Liver (tissue), 9 donors: ENCODE data around the gene MTRR. TPM values are rescaled to one million over a fixed set of nuclear protein-coding genes. Genes with fewer than 3 reads are reported as not detected.

Source experiments
- DNase-seq: peaks from one replicate; pipeline ENCODE4 v3.0.0-alpha.2; 2017; ENCODE audit warnings: low spot score
- H3K27ac ChIP-seq, 2 donors: one replicate each; pipeline ENCODE4 v1.7.0; 2013; ENCODE audit warnings: inconsistent platforms in 2 of 2, low read length in 2 of 2, control low read depth in 1 of 2, low read depth in 1 of 2, mild to moderate bottlenecking in 1 of 2
- H3K27me3 ChIP-seq, 4 donors: one replicate each; pipeline versions ENCODE4 v1.6.1 to v1.7.0; 2013; ENCODE audit warnings: low read length in 3 of 4, inconsistent platforms in 1 of 4, mild to moderate bottlenecking in 1 of 4, moderate library complexity in 1 of 4; ENCODE audit not compliant: control insufficient read depth in 4 of 4, insufficient read depth in 4 of 4
- H3K36me3 ChIP-seq, 4 donors: one replicate each; pipeline versions ENCODE4 v1.6.1 to v1.7.0; 2013; ENCODE audit warnings: low read length in 3 of 4, mild to moderate bottlenecking in 3 of 4, low read depth in 1 of 4, moderate library complexity in 1 of 4; ENCODE audit not compliant: control insufficient read depth in 4 of 4, insufficient read depth in 3 of 4
- H3K4me1 ChIP-seq, 4 donors: one replicate each; pipeline versions ENCODE4 v1.6.1 to v1.7.0; 2013; ENCODE audit warnings: low read length in 3 of 4, mild to moderate bottlenecking in 3 of 4, moderate library complexity in 1 of 4; ENCODE audit not compliant: control insufficient read depth in 4 of 4, insufficient read depth in 4 of 4
- H3K4me3 ChIP-seq, 3 donors: one replicate each; pipeline versions ENCODE4 v1.6.1 to v1.7.0; 2013; ENCODE audit warnings: low read length in 3 of 3, control low read depth in 1 of 3, low read depth in 1 of 3, mild to moderate bottlenecking in 1 of 3
- H3K9ac ChIP-seq, 2 donors: one replicate each; pipeline ENCODE4 v1.7.0; 2013; ENCODE audit warnings: low read length in 2 of 2, mild to moderate bottlenecking in 2 of 2, moderate library complexity in 2 of 2, control low read depth in 1 of 2, low read depth in 1 of 2
- H3K9me3 ChIP-seq, 4 donors: one replicate each; pipeline versions ENCODE4 v1.6.1 to v1.7.0; 2013; ENCODE audit warnings: low read length in 3 of 4; ENCODE audit not compliant: control insufficient read depth in 4 of 4
- ATF3 ChIP-seq: IDR thresholded peaks from 2 replicates; pipeline ENCODE4 v1.6.1; 2016; ENCODE audit warnings: antibody characterized with exemption
- CTCF ChIP-seq: fragments of 150-350 bp; IDR thresholded peaks from 2 replicates; pipeline ENCODE4 v1.5.1; 2017; ENCODE audit warnings: improper control_type of control experiment, low read depth, low read length; ENCODE audit not compliant: missing input control
- EGR1 ChIP-seq, 2 donors: IDR thresholded peaks; 2 replicates each; pipeline ENCODE4 v1.6.1; 2016 to 2018; ENCODE audit warnings: antibody characterized with exemption in 2 of 2, low read depth in 2 of 2
- FOXA1 ChIP-seq: IDR thresholded peaks from 2 replicates; pipeline ENCODE4 v1.6.1; 2016; ENCODE audit warnings: antibody characterized with exemption
- FOXA2 ChIP-seq: IDR thresholded peaks from 2 replicates; pipeline ENCODE4 v1.6.1; 2016; ENCODE audit warnings: antibody characterized with exemption
- GABPA ChIP-seq, 2 donors: IDR thresholded peaks in 1 of 2; conservative IDR thresholded peaks in 1 of 2; 2 replicates each; pipeline ENCODE4 v1.6.1; 2016; ENCODE audit warnings: antibody characterized with exemption in 2 of 2, mild to moderate bottlenecking in 1 of 2, moderate library complexity in 1 of 2
- HNF4A ChIP-seq, 2 donors: conservative IDR thresholded peaks; 2 replicates each; pipeline ENCODE4 v1.6.1; 2016; ENCODE audit warnings: antibody characterized with exemption in 2 of 2, mild to moderate bottlenecking in 2 of 2
- HNF4G ChIP-seq: IDR thresholded peaks from 2 replicates; pipeline ENCODE4 v1.6.1; 2016; ENCODE audit warnings: antibody characterized with exemption
- JUND ChIP-seq, 2 donors: IDR thresholded peaks; 2 replicates each; pipeline ENCODE4 v1.6.1; 2016; ENCODE audit warnings: antibody characterized with exemption in 2 of 2
- MAX ChIP-seq: IDR thresholded peaks from 2 replicates; pipeline ENCODE4 v1.6.1; 2016; ENCODE audit warnings: antibody characterized with exemption
- NR2F2 ChIP-seq: IDR thresholded peaks from 2 replicates; pipeline ENCODE4 v1.6.1; 2016; ENCODE audit warnings: antibody characterized with exemption
- RAD21 ChIP-seq, 2 donors: IDR thresholded peaks; 2 replicates each; pipeline ENCODE4 v1.6.1; 2016; ENCODE audit warnings: antibody characterized with exemption in 2 of 2, mild to moderate bottlenecking in 2 of 2
- REST ChIP-seq: IDR thresholded peaks from 2 replicates; pipeline ENCODE4 v1.6.1; 2016; ENCODE audit warnings: antibody characterized with exemption, mild to moderate bottlenecking
- RXRA ChIP-seq, 2 donors: IDR thresholded peaks; 2 replicates each; pipeline ENCODE4 v1.6.1; 2017 to 2018; ENCODE audit warnings: antibody characterized with exemption in 2 of 2, mild to moderate bottlenecking in 1 of 2
- SP1 ChIP-seq: IDR thresholded peaks from 2 replicates; pipeline ENCODE4 v1.6.1; 2018; ENCODE audit warnings: antibody characterized with exemption, mild to moderate bottlenecking
- TAF1 ChIP-seq: conservative IDR thresholded peaks from 2 replicates; pipeline ENCODE4 v1.6.1; 2016; ENCODE audit warnings: antibody characterized with exemption, mild to moderate bottlenecking
- YY1 ChIP-seq: IDR thresholded peaks from 2 replicates; pipeline ENCODE4 v1.6.1; 2016; ENCODE audit warnings: antibody characterized with exemption, mild to moderate bottlenecking
- ZBTB33 ChIP-seq: IDR thresholded peaks from 2 replicates; pipeline ENCODE4 v1.6.1; 2016; ENCODE audit warnings: antibody characterized with exemption
- WGBS: extraction: QIAGEN DNeasy Blood & Tissue Kit; methylation state at CpG from one replicate; pipeline ENCODE4 v1.1.7; 2013; 5-methylcytosine and 5-hydroxymethylcytosine counted together
- polyA plus RNA-seq, 2 donors: library from polyadenylated mRNA; stranded (reverse) in 1 of 2; unstranded in 1 of 2; fragments of 200-250 nt in 1 of 2; fragments of >200 nt in 1 of 2; fragmentation: Nextera tagmentation in 1 of 2; extraction: Ambion mirVana in 1 of 2; gene quantifications; one replicate each; pipeline versions ENCODE4 v1.2.1 to v1.2.3, GENCODE V29; 2013 to 2015
- total RNA-seq, 2 donors: library from RNA; depleted of rRNA; stranded (reverse); fragments of >200 nt; gene quantifications; one replicate each; pipeline ENCODE4 v1.2.3, GENCODE V29; 2014
- donor health status: healthy.
- donor health status: healthy.
- donor health status: healthy.
- donor health status: healthy.
- donor health status: healthy.

MTRR gene
- total and polyA plus RNA-seq, 4 donors, result 16.2 to 49.7 (median 18.0) TPM

- peaks cover 3 to 5% (median 4%) of the 10 kb centered on the region in 4 donors for H3K4me1 ChIP-seq
- peaks cover 0 to 3% (median 2%) of the 10 kb centered on the region in 4 donors for H3K9me3 ChIP-seq
- H3K9ac ChIP-seq, result no peak overlapping the region
- H3K4me3 ChIP-seq, result no peak overlapping the region
- 98% methylated on average over 1 of the region's 1 CpG for WGBS
- TF ChIP-seq REST (no peak), JUND (IDR thresholded peaks at IDR 0.05) (no peak), RAD21 (IDR thresholded peaks at IDR 0.05) (no peak), SP1 (no peak), ZBTB33 (no peak), HNF4G (no peak), GABPA (IDR thresholded peaks at IDR 0.05 in 1 of 2, conservative IDR thresholded peaks at IDR 0.05 in 1 of 2) (no peak), EGR1 (IDR thresholded peaks at IDR 0.05; ENCODE audit: low read depth in 2 of 2) (no peak), NR2F2 (no peak), MAX (no peak), FOXA1 (no peak), FOXA2 (no peak), ATF3 (no peak), RXRA (IDR thresholded peaks at IDR 0.05) (no peak), TAF1 (no peak), CTCF (no peak), YY1 (no peak), HNF4A (conservative IDR thresholded peaks at IDR 0.05) (no peak)
- DNase-seq, result no peak
- no peak overlapping the region for H3K27ac ChIP-seq
- H3K27me3 ChIP-seq, result no peaks in the 10 kb centered on the region
- H3K36me3 ChIP-seq, result peaks cover 0 to 4% (median 2%) of the 10 kb centered on the region in 4 donors
These were observed 39.4 kb downstream of the MTRR start for GRCh38 chr5:7908317-7908716.
